Measurements from ENCODE around the gene TMEM52. TPM values are rescaled to one million over a fixed set of nuclear protein-coding genes. Genes with fewer than 3 reads are reported as not detected.

The TMEM52 gene
- total and polyA plus RNA-seq, 2 experiments from 2014 or later = 4.2 to 7.1 TPM

- DNase-seq (ENCODE audit: low read depth in 1 of 2, low spot score in 1 of 2) = no peak
- Histone ChIP-seq H3K36me3 (no peaks in the 10 kb centered on the region), H3K27me3 (no peaks in the 10 kb centered on the region), H3K4me1 (ENCODE audit: low read depth) (peaks cover 18% of the 10 kb centered on the region), H3K4me3 (no peak overlapping the region), H3K27ac (no peak overlapping the region), H3K9me3 (ENCODE audit: low read depth) (no peaks in the 10 kb centered on the region)
- TF ChIP-seq CTCF (IDR thresholded peaks at IDR 0.05; ENCODE audit: low read depth, low read length) = no peak
Observed at GRCh38 chr1:1895060-1895418, 24.0 kb downstream of the TMEM52 start.

GRCh38 chr1:1894354-1895059 lies 24.6 kb downstream of the TMEM52 start:
- Histone ChIP-seq H3K4me1 (ENCODE audit: low read depth) (peaks cover 18% of the 10 kb centered on the region), H3K27me3 (no peaks in the 10 kb centered on the region), H3K9me3 (ENCODE audit: low read depth) (no peaks in the 10 kb centered on the region), H3K27ac (no peak overlapping the region), H3K4me3 (no peak overlapping the region), H3K36me3 (no peaks in the 10 kb centered on the region)
- no peak for DNase-seq (ENCODE audit: low read depth in 1 of 2, low spot score in 1 of 2)
- no peak for TF ChIP-seq CTCF (IDR thresholded peaks at IDR 0.05; ENCODE audit: low read depth, low read length)

- Histone ChIP-seq H3K27me3 (no peaks in the 10 kb centered on the region), H3K9me3 (ENCODE audit: low read depth) (no peaks in the 10 kb centered on the region), H3K4me1 (ENCODE audit: low read depth) (peaks cover 22% of the 10 kb centered on the region), H3K36me3 (no peaks in the 10 kb centered on the region), H3K4me3 (no peak overlapping the region), H3K27ac (no peak overlapping the region)
- no peak for DNase-seq (ENCODE audit: low read depth in 1 of 2, low spot score in 1 of 2)
- TF ChIP-seq CTCF (IDR thresholded peaks at IDR 0.05; ENCODE audit: low read depth, low read length) = no peak
Observed at GRCh38 chr1:1893997-1894353, 25.1 kb downstream of the TMEM52 start.

GRCh38 chr1:1893291-1893985 lies 25.6 kb downstream of the TMEM52 start:
- Histone ChIP-seq H3K9me3 (ENCODE audit: low read depth) (no peaks in the 10 kb centered on the region), H3K27me3 (no peaks in the 10 kb centered on the region), H3K36me3 (no peaks in the 10 kb centered on the region), H3K4me3 (no peak overlapping the region), H3K27ac (no peak overlapping the region), H3K4me1 (ENCODE audit: low read depth) (peaks cover 28% of the 10 kb centered on the region)
- no peak for TF ChIP-seq CTCF (IDR thresholded peaks at IDR 0.05; ENCODE audit: low read depth, low read length)
- DNase-seq (ENCODE audit: low read depth in 1 of 2, low spot score in 1 of 2) = no peak

- H3K9me3 ChIP-seq (ENCODE audit: low read depth) = no peaks in the 10 kb centered on the region
- TF ChIP-seq CTCF (IDR thresholded peaks at IDR 0.05; ENCODE audit: low read depth, low read length) = no peak
- H3K36me3 ChIP-seq = no peaks in the 10 kb centered on the region
- H3K4me1 ChIP-seq (ENCODE audit: low read depth) = peaks cover 28% of the 10 kb centered on the region
- DNase-seq (ENCODE audit: low read depth in 1 of 2, low spot score in 1 of 2) = no peak
- H3K4me3 ChIP-seq = no peak overlapping the region
- peak overlapping the region; percentile 98 for H3K27ac ChIP-seq
- no peaks in the 10 kb centered on the region for H3K27me3 ChIP-seq
Observed at GRCh38 chr1:1892763-1893120, 26.3 kb downstream of the TMEM52 start.

Measured in cardiac muscle cell (in vitro differentiated cells and primary cell).